Measurements from ENCODE around the gene SGK2. TPM values are rescaled to one million over a fixed set of nuclear protein-coding genes. Genes with fewer than 3 reads are reported as not detected.

Gene SGK2
- total RNA-seq, 4 donors from 2014 or later = 5.5 to 22.4 (median 15.3) TPM

DNA sequence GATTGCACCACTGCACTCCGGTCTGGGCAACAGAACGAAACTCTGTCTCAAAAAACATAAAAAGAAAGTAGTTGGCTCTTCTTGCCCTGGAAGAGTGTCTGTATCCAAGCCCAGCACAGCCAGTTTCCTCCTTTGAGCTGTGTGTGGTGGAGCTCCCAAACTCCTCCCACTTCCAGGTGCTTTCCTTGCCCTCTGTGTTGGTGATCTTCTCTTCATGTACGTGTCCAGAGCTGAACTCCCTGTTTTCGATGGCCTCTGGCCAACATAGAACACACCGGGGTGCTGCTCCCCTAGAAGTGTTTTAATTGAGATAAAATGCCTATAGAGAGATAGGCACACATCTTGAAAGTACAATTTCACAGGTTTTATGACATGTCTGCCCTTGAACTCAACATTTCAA, 16.7 kb upstream of the SGK2 start:
- TF ChIP-seq, protein P1, sequence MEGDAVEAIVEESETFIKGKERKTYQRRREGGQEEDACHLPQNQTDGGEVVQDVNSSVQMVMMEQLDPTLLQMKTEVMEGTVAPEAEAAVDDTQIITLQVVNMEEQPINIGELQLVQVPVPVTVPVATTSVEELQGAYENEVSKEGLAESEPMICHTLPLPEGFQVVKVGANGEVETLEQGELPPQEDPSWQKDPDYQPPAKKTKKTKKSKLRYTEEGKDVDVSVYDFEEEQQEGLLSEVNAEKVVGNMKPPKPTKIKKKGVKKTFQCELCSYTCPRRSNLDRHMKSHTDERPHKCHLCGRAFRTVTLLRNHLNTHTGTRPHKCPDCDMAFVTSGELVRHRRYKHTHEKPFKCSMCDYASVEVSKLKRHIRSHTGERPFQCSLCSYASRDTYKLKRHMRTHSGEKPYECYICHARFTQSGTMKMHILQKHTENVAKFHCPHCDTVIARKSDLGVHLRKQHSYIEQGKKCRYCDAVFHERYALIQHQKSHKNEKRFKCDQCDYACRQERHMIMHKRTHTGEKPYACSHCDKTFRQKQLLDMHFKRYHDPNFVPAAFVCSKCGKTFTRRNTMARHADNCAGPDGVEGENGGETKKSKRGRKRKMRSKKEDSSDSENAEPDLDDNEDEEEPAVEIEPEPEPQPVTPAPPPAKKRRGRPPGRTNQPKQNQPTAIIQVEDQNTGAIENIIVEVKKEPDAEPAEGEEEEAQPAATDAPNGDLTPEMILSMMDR (IDR thresholded peaks at IDR 0.05; ENCODE audit: low read depth) = no peak

DNA sequence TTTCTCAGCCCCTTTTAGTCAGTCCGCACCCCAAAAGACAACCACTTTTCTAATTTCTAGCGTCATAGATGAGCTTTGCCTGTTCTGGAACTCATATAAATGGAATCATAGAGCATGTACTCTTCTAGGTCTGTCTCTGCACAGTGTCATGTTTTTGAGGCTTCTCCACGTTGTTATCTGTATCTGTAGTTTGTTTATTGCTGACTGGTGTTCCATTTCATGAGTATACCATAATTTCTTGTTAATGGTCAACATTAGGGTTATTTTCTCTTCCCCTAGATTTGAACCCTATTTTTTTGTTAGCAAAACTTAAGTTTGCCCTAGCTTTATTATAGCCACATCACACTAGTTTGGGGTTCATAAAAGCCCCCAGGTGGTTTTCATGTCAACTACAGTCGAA, 16.2 kb upstream of the SGK2 start:
- TF ChIP-seq, protein P1 (IDR thresholded peaks at IDR 0.05; ENCODE audit: low read depth) = no peak

DNA sequence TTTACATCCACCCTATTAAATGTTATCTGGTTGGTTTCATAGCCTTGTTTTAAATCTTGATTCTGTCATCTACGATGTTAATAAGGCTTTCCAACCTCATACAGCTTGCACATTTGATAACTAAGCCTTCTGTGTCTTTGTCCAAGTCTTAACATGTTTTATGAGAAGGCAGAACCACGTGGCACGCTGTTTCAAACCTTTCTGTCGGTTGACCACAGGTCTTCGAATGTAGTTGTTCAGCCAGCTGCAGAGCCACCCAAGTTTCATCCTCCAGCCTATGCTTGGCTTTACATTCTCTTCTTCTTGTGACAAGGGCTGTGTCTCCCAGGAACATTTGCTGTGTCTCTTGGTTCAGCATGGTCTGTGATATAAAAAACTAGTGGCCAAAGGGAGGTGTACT, 15.7 kb upstream of the SGK2 start:
- TF ChIP-seq, protein P1 (IDR thresholded peaks at IDR 0.05; ENCODE audit: low read depth) = no peak

DNA sequence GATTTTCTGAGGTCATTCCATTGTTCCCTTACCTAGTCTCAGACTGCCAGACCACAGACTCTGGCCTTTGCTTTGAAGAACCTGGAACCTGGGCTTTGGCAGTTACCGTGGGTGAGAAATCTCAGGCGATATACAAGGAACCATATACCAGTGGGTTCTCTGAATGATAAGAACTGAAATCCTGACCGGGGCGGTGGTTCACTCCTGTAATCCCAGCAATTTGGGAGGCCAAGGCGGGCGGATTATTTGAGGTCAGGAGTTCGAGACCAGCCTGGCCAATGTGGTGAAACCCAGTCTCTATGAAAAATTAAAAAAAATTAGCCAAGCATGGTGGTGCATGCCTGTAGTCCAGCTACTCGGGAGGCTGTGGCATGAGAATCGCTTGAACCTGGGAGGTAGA, 14.3 kb upstream of the SGK2 start:
- TF ChIP-seq, protein P1 (IDR thresholded peaks at IDR 0.05; ENCODE audit: low read depth) = no peak

DNA sequence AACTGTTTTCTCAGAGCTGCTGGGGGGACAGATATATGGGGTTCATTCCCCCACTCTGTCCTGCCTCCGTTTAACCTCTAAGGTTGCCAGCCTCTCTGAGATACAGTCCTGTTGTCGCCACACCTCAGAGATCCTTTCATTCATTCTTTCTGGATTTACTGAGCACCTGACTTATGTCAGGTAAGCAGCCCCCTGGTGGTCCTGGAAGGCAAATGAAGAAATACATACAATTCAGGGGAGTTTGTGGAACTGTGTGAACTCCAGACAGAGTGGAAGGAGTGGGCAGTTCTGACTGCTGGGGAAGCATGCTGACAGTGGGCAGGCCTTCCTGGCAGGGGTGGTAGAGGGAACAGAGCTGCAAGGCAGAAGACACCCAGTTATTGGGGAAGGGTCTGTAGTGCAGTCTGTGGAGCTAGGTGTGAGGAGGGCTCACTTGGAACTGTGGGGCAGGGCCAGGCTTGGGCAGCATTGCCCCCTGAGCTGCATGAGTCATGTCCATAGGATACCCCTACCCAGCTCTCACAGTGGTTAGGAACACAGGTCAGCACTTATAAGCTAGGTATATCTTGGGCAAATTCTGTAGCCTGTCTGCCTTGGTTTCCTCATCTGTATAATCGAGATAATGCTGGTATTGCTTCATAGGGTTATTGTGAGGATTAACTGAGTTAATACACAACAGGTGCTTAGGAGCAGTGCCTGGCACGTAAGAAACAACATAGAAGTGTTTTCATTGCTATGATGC, 12.8 kb upstream of the SGK2 start:
- TF ChIP-seq, protein P1 (IDR thresholded peaks at IDR 0.05; ENCODE audit: low read depth) = no peak

DNA sequence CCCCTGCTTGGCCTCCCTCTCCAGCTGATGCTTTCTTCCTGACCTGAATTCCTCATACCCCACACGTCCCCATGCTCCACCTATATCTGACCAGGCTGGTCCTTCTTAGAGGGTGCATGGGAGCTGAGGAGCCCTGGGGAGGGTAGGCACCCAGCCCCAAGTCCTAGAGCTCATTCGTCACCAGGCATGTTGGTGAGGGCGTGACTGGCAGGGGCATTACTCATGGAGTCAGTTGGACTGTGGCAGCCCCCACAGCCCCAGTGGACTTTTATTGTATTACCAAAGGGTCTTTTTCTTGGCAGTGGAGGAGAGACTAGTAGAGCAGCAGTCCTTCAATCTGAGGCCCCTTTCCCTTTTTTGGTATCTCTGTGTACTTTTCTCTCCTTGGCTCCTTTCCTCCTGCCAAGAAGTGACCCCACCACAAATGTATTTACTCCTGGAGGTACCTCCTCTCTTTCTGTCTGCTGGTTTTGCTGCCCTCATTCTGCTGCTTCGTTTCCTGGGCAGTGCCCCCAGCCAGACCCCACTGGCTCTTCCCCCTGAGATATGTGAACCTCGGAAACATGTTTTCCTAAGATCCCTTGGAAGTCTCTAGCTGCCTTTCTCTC, 10.4 kb upstream of the SGK2 start:
- TF ChIP-seq, protein P1 (IDR thresholded peaks at IDR 0.05; ENCODE audit: low read depth) = no peak

DNA sequence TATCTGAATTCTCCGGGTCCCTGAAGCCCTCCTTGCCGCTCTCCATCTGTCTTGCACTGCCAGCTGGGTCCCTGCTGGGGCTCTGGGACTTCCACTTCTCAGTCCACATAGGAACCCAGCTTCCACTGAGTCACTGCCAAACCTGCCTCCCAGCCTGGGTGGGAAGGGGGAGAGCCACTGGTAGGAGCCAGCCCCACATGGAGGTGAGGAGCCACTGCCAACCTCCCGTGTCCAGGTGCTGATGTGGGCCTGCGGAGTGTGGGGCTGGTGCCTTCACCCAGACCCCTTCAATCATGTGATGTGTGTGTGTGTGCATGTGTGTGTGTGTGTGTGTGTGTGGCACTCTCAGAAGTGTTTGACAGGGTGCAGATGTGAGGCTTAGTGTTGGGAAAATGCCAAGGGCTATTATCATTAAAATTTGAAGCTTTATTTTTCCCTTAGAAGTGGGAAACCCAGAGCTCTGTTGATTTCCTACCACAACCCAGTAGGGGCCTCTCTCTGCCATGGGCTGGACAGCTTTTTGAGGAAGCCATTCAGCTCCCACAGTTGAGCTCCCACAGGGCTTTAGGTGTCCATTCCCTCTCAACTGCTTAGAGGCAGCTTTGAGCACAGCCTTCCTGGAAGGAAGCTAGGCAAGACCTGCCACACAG, 9.3 kb upstream of the SGK2 start:
- TF ChIP-seq, protein P1 (IDR thresholded peaks at IDR 0.05; ENCODE audit: low read depth) = no peak

All from subcutaneous adipose tissue (tissue), 4 donors.